GM12865 (cell line): Measurements from ENCODE around the gene SFSWAP.
"Not testable (repeated sequence)": the region's sequence is repeated elsewhere in the genome, so short reads cannot be mapped to it uniquely, and the experiment has no call there.

ENCODE experiments used
- DNase-seq: peaks from one replicate; pipeline ENCODE4 v3.0.0; 2010; ENCODE audit warnings: low read depth
- H3K4me3 ChIP-seq: 2 replicates; pipeline ENCODE4 v1.5.1; 2011; ENCODE audit warnings: mild to moderate bottlenecking, low read depth, low read length, control low read depth
- CTCF ChIP-seq: IDR thresholded peaks from 2 replicates; pipeline ENCODE4 v1.5.1; 2011; ENCODE audit warnings: low read length, control low read depth, low read depth, inconsistent platforms; ENCODE audit not compliant: insufficient read depth; ENCODE audit errors: missing control alignments

SFSWAP gene

GRCh38 chr12:131677699-131678098 lies 33.2 kb upstream of the SFSWAP start:
- no peak for TF ChIP-seq CTCF
- DNase-seq = no peak
- H3K4me3 ChIP-seq = no peak overlapping the region

GRCh38 chr12:131678389-131679181 lies 32.3 kb upstream of the SFSWAP start:
- not testable (repeated sequence) for H3K4me3 ChIP-seq, DNase-seq

- not testable (repeated sequence) for H3K4me3 ChIP-seq, DNase-seq
Measured at GRCh38 chr12:131679186-131679585, 31.7 kb upstream of the SFSWAP start.

GRCh38 chr12:131679816-131680215 lies 31.1 kb upstream of the SFSWAP start:
- not testable (repeated sequence) for H3K4me3 ChIP-seq, DNase-seq

- DNase-seq, H3K4me3 ChIP-seq: not testable (repeated sequence)
Measured at GRCh38 chr12:131680392-131681256, 30.3 kb upstream of the SFSWAP start.

- H3K4me3 ChIP-seq = no peak overlapping the region
- no peak for TF ChIP-seq CTCF
- no peak for DNase-seq
Measured at GRCh38 chr12:131681257-131681620, 29.7 kb upstream of the SFSWAP start.

- DNase-seq = peak; percentile 86
- not testable (repeated sequence) for H3K4me3 ChIP-seq
Measured at GRCh38 chr12:131681746-131682509, 29.0 kb upstream of the SFSWAP start.

GRCh38 chr12:131682510-131682895 lies 28.4 kb upstream of the SFSWAP start:
- H3K4me3 ChIP-seq = no peak overlapping the region
- peak; percentile 35 for DNase-seq
- TF ChIP-seq CTCF = no peak

GRCh38 chr12:131683266-131684014 lies 27.4 kb upstream of the SFSWAP start:
- no peak for DNase-seq
- no peak overlapping the region for H3K4me3 ChIP-seq
- TF ChIP-seq CTCF = no peak
